ENCODE data around the gene CD99. TPM values are rescaled to one million over a fixed set of nuclear protein-coding genes. Genes with fewer than 3 reads are reported as not detected.

The CD99 gene
- total and polyA plus RNA-seq, 8 donors = 64.5 to 432 (median 134) TPM

- FAIRE-seq (no peak), DNase-seq (no peak), ATAC-seq (peak in 3 of 4 donors; percentile 16 to 34 (median 34))
- Histone ChIP-seq H3K27me3 (no peaks in the 10 kb centered on the region), H3K4me1 (peaks cover 0 to 5% (median 0%) of the 10 kb centered on the region in 3 donors), H3K36me3 (no peaks in the 10 kb centered on the region), H3K4me3 (no peak overlapping the region), H3K27ac (peak overlapping the region in 2 of 4 donors; percentile 43 to 80), H3K9me3 (no peaks in the 10 kb centered on the region)
- intact Hi-C loops (cut with DNase I) = no loop called here
- TF ChIP-seq CTCF (IDR thresholded peaks at IDR 0.05) = no peak
- WGBS, 2 donors = 25 to 47% methylated on average over 1 of the region's 1 CpG
Observed at GRCh38 chrX:2781226-2781571, 90.1 kb downstream of the CD99 start.

- intact Hi-C loops (cut with DNase I) = no loop called here
- Histone ChIP-seq H3K4me1 (peaks cover 0 to 5% (median 0%) of the 10 kb centered on the region in 3 donors), H3K27ac (peak overlapping the region in 2 of 4 donors; percentile 43 to 80), H3K36me3 (no peaks in the 10 kb centered on the region), H3K4me3 (no peak overlapping the region), H3K27me3 (no peaks in the 10 kb centered on the region), H3K9me3 (no peaks in the 10 kb centered on the region)
- DNase-seq = no peak
- peak in 2 of 4 donors; percentile 39 to 43 for ATAC-seq
- no peak for FAIRE-seq
- no peak for TF ChIP-seq CTCF (IDR thresholded peaks at IDR 0.05)
- WGBS, 2 donors = 6 to 11% methylated on average over 6 of the region's 6 CpGs
Observed at GRCh38 chrX:2781698-2782097, 90.6 kb downstream of the CD99 start.

- WGBS, 2 donors = 40 to 48% methylated on average over 4 of the region's 4 CpGs
- H3K4me1 ChIP-seq = peaks cover 0 to 5% (median 0%) of the 10 kb centered on the region in 3 donors
- no peaks in the 10 kb centered on the region for H3K9me3 ChIP-seq
- DNase-seq = no peak
- no peaks in the 10 kb centered on the region for H3K27me3 ChIP-seq
- H3K4me3 ChIP-seq = no peak overlapping the region
- no peaks in the 10 kb centered on the region for H3K36me3 ChIP-seq
- TF ChIP-seq CTCF (IDR thresholded peaks at IDR 0.05) = no peak
- intact Hi-C loops (cut with DNase I) = no loop called here
- H3K27ac ChIP-seq = peak overlapping the region in 1 of 4 donors; percentile 80
- no peak for FAIRE-seq
- peak in 1 of 4 donors; percentile 30 for ATAC-seq
Observed at GRCh38 chrX:2782171-2782570, 91.1 kb downstream of the CD99 start.

GRCh38 chrX:2782778-2783177, 91.7 kb downstream of the CD99 start:
- no peak for FAIRE-seq
- no peaks in the 10 kb centered on the region for H3K36me3 ChIP-seq
- no peak for DNase-seq
- ATAC-seq = no peak
- H3K9me3 ChIP-seq = no peaks in the 10 kb centered on the region
- peaks cover 0 to 5% (median 0%) of the 10 kb centered on the region in 3 donors for H3K4me1 ChIP-seq
- H3K27ac ChIP-seq = no peak overlapping the region
- H3K4me3 ChIP-seq = no peak overlapping the region
- no peak for TF ChIP-seq CTCF (IDR thresholded peaks at IDR 0.05)
- WGBS, 2 donors = 67 to 70% methylated on average over 4 of the region's 4 CpGs
- H3K27me3 ChIP-seq = no peaks in the 10 kb centered on the region
- intact Hi-C loops (cut with DNase I) = no loop called here

GRCh38 chrX:2784026-2784425, 92.9 kb downstream of the CD99 start:
- intact Hi-C loops (cut with DNase I) = no loop called here
- H3K4me3 ChIP-seq = no peak overlapping the region

More at GRCh38 chrX:2784026-2784425, 92.9 kb downstream of the CD99 start:
- no peak overlapping the region for H3K27ac ChIP-seq
- H3K27me3 ChIP-seq = no peaks in the 10 kb centered on the region
- no peaks in the 10 kb centered on the region for H3K9me3 ChIP-seq
- ATAC-seq (no peak), FAIRE-seq (no peak), DNase-seq (no peak)
- no peak for TF ChIP-seq CTCF (IDR thresholded peaks at IDR 0.05)
- no peaks in the 10 kb centered on the region for H3K36me3 ChIP-seq
- H3K4me1 ChIP-seq = peaks cover 0 to 5% (median 0%) of the 10 kb centered on the region in 3 donors
- 74 to 84% methylated on average over 6 of the region's 6 CpGs for WGBS, 2 donors
